H9 (cell line): ENCODE data around the gene GRIPAP1. TPM values are rescaled to one million over a fixed set of nuclear protein-coding genes. Genes with fewer than 3 reads are reported as not detected.

Experiments used
- DNase-seq: peaks from one replicate; pipeline ENCODE4 v3.0.0-alpha.2; 2017
- H2AFZ ChIP-seq: one replicate; pipeline ENCODE4 v1.6.1; 2013; ENCODE audit warnings: mild to moderate bottlenecking, low read length, control low read depth, moderate library complexity
- H2AK5ac ChIP-seq: 2 replicates; pipeline ENCODE4 v1.6.1; 2013; ENCODE audit warnings: low read length, control low read depth, mixed read lengths; ENCODE audit not compliant: insufficient read length
- H2BK120ac ChIP-seq: one replicate; pipeline ENCODE4 v1.6.1; 2013; ENCODE audit warnings: low read depth, mild to moderate bottlenecking, low read length, control low read depth, inconsistent platforms; ENCODE audit not compliant: poor library complexity, severe bottlenecking
- H2BK12ac ChIP-seq: 2 replicates; pipeline ENCODE4 v1.6.1; 2013; ENCODE audit warnings: low read length, control low read depth, mixed read lengths, low read depth; ENCODE audit not compliant: insufficient read length
- H2BK15ac ChIP-seq: 2 replicates; pipeline ENCODE4 v1.6.1; 2013; ENCODE audit warnings: low read depth, low read length, control low read depth
- H2BK20ac ChIP-seq: one replicate; pipeline ENCODE4 v1.6.1; 2013; ENCODE audit warnings: low read depth, mild to moderate bottlenecking, low read length, control low read depth, inconsistent platforms; ENCODE audit not compliant: poor library complexity, severe bottlenecking
- H2BK5ac ChIP-seq: 2 replicates; pipeline ENCODE4 v1.6.1; 2013; ENCODE audit warnings: low read length, control low read depth, mixed read lengths; ENCODE audit not compliant: insufficient read length
- H3K14ac ChIP-seq: 2 replicates; pipeline ENCODE4 v1.6.1; 2013; ENCODE audit warnings: low read length, control low read depth; ENCODE audit not compliant: insufficient read depth
- H3K18ac ChIP-seq: 2 replicates; pipeline ENCODE4 v1.6.1; 2013; ENCODE audit warnings: low read depth, mild to moderate bottlenecking, mixed read lengths, low read length, control low read depth; ENCODE audit not compliant: insufficient read length
- H3K23ac ChIP-seq: 2 replicates; pipeline ENCODE4 v1.6.1; 2013; ENCODE audit warnings: low read length, control low read depth, mixed read lengths, low read depth; ENCODE audit not compliant: insufficient read length
- H3K23me2 ChIP-seq: 2 replicates; pipeline ENCODE4 v1.6.1; 2013; ENCODE audit warnings: low read depth, mild to moderate bottlenecking, mixed read lengths, low read length, control low read depth; ENCODE audit not compliant: insufficient read length, poor library complexity, severe bottlenecking
- H3K27ac ChIP-seq: 2 replicates; pipeline ENCODE4 v1.5.1; 2013; ENCODE audit warnings: low read length, control low read depth, mixed read lengths, low read depth; ENCODE audit not compliant: insufficient read length
- H3K27me3 ChIP-seq: 2 replicates; pipeline ENCODE4 v1.6.1; 2013; ENCODE audit warnings: low read length, control low read depth, inconsistent platforms; ENCODE audit not compliant: insufficient read depth
- H3K4ac ChIP-seq: 2 replicates; pipeline ENCODE4 v1.6.1; 2013; ENCODE audit warnings: low read depth, mild to moderate bottlenecking, control low read depth, inconsistent platforms, low read length, moderate library complexity
- H3K4me1 ChIP-seq: 2 replicates; pipeline ENCODE4 v1.6.1; 2013; ENCODE audit warnings: low read length, control low read depth, inconsistent platforms; ENCODE audit not compliant: insufficient read depth
- H3K4me2 ChIP-seq: 2 replicates; pipeline ENCODE4 v1.6.1; 2013; ENCODE audit warnings: low read length, control low read depth, mixed read lengths; ENCODE audit not compliant: insufficient read length, insufficient read depth
- H3K56ac ChIP-seq: 2 replicates; pipeline ENCODE4 v1.6.1; 2013; ENCODE audit warnings: low read depth, mild to moderate bottlenecking, mixed read lengths, low read length, control low read depth; ENCODE audit not compliant: insufficient read length
- H3K79me1 ChIP-seq: 2 replicates; pipeline ENCODE4 v1.6.1; 2013; ENCODE audit warnings: low read depth, mild to moderate bottlenecking, moderate library complexity, low read length, control low read depth, inconsistent platforms; ENCODE audit not compliant: insufficient read depth, poor library complexity, severe bottlenecking
- H3K79me2 ChIP-seq: 2 replicates; pipeline ENCODE4 v1.6.1; 2013; ENCODE audit warnings: low read length, control low read depth, inconsistent platforms; ENCODE audit not compliant: insufficient read depth
- H3K9ac ChIP-seq: 2 replicates; pipeline ENCODE4 v1.6.1; 2013; ENCODE audit warnings: low read length, control low read depth, mixed read lengths; ENCODE audit not compliant: insufficient read length; ENCODE audit errors: extremely low read depth
- H3K9me3 ChIP-seq: one replicate; pipeline ENCODE4 v1.6.1; 2013; ENCODE audit warnings: low read depth, low read length, inconsistent platforms; ENCODE audit not compliant: control insufficient read depth
- H3T11ph ChIP-seq: one replicate; pipeline ENCODE4 v1.6.1; 2013; ENCODE audit warnings: mild to moderate bottlenecking, low read length, control low read depth, inconsistent platforms
- H4K20me1 ChIP-seq: one replicate; pipeline ENCODE4 v1.6.1; 2013; ENCODE audit not compliant: control insufficient read depth, insufficient read length, insufficient read depth
- H4K5ac ChIP-seq: 2 replicates; pipeline ENCODE4 v1.6.1; 2013; ENCODE audit warnings: low read depth, mild to moderate bottlenecking, mixed read lengths, low read length, control low read depth; ENCODE audit not compliant: insufficient read length
- H4K8ac ChIP-seq: replicated peaks from 2 replicates; pipeline ENCODE4 v1.6.1; 2013; ENCODE audit warnings: low read length, control low read depth, mixed read lengths, low read depth; ENCODE audit not compliant: insufficient read length
- H4K91ac ChIP-seq: 2 replicates; pipeline ENCODE4 v1.6.1; 2013; ENCODE audit warnings: low read depth, mild to moderate bottlenecking, moderate library complexity, mixed read lengths, low read length, control low read depth; ENCODE audit not compliant: insufficient read length
- H3K27ac Mint-ChIP-seq, 3 experiments: 2 replicates in 2 of 3; 3 replicates in 1 of 3; pipeline ENCODE4 v1.8.0; 2020 to 2021; ENCODE audit warnings: mixed read lengths in 3 of 3, mild to moderate bottlenecking in 1 of 3, moderate library complexity in 1 of 3
- H3K27me3 Mint-ChIP-seq: 2 replicates; pipeline ENCODE4 v1.8.0; 2021; ENCODE audit warnings: low read depth, mild to moderate bottlenecking, moderate library complexity, mixed read lengths
- H3K36me3 Mint-ChIP-seq, 3 experiments: 2 replicates in 2 of 3; 3 replicates in 1 of 3; pipeline ENCODE4 v1.8.0; 2020 to 2021; ENCODE audit warnings: low read depth in 3 of 3, mixed read lengths in 3 of 3; ENCODE audit not compliant: insufficient read depth in 1 of 3
- H3K4me1 Mint-ChIP-seq, 2 experiments: 2 replicates each; pipeline ENCODE4 v1.8.0; 2020; ENCODE audit warnings: mixed read lengths in 2 of 2
- H3K4me3 Mint-ChIP-seq, 2 experiments: 2 replicates in 1 of 2; 3 replicates in 1 of 2; pipeline ENCODE4 v1.8.0; 2020 to 2021; ENCODE audit warnings: mild to moderate bottlenecking in 2 of 2, mixed read lengths in 2 of 2, moderate library complexity in 1 of 2
- H3K9me3 Mint-ChIP-seq, 2 experiments: 2 replicates in 1 of 2; 3 replicates in 1 of 2; pipeline ENCODE4 v1.8.0; 2020; ENCODE audit warnings: mild to moderate bottlenecking in 2 of 2, mixed read lengths in 2 of 2, moderate library complexity in 1 of 2
- CTCF ChIP-seq: fragments of 200-600 bp; sonication (generic); conservative IDR thresholded peaks from 3 replicates; pipeline ENCODE4 v1.8.0; 2021; ENCODE audit warnings: antibody characterized with exemption, mild to moderate bottlenecking
- WGBS: extraction: QIAGEN DNeasy Blood & Tissue Kit; methylation state at CpG from one replicate; pipeline ENCODE4 v1.1.7; 2013; ENCODE audit warnings: missing lambda C conversion rate, low lambda C conversion rate, mixed read lengths; ENCODE audit not compliant: insufficient read length; ENCODE audit errors: extremely low coverage; 5-methylcytosine and 5-hydroxymethylcytosine counted together
- total RNA-seq: library from RNA; stranded (reverse); gene quantifications from 2 replicates; pipeline ENCODE4 v1.2.1, GENCODE V29; 2021

The GRIPAP1 gene
- total RNA-seq, 1 experiment from 2014 or later = 71.8 TPM

- H3K4me1 Mint-ChIP-seq = peaks cover 19 to 36% of the 10 kb centered on the region in 2 experiments
- H3K27ac Mint-ChIP-seq = peak overlapping the region; percentile 83 to 92 (median 87); a peak in 6 of 7 replicates
- peak; percentile 63 for TF ChIP-seq CTCF
- Histone ChIP-seq H3K14ac (no peak overlapping the region), H3K4ac (no peak overlapping the region), H3K23ac (no peak overlapping the region), H3K23me2 (no peaks in the 10 kb centered on the region), H3T11ph (no peak overlapping the region), H4K20me1 (no peaks in the 10 kb centered on the region), H2BK120ac (no peak overlapping the region), H2BK20ac (no peak overlapping the region), H3K4me2 (peak overlapping the region; percentile 49), H3K4me1 (peaks cover 4% of the 10 kb centered on the region; the same call in 1 of the 2 replicates), H2BK12ac (peak overlapping the region; percentile 8), H3K56ac (no peak overlapping the region), H4K91ac (peak overlapping the region; percentile 28), H3K9ac (peak overlapping the region; percentile 41), H2AK5ac (no peak overlapping the region), H3K79me1 (no peaks in the 10 kb centered on the region), H2BK5ac (peak overlapping the region; percentile 58), H3K27me3 (no peaks in the 10 kb centered on the region), H4K5ac (peak overlapping the region; percentile 43), H2BK15ac (no peak overlapping the region), H3K18ac (no peak overlapping the region), H4K8ac (no peak overlapping the region), H3K9me3 (no peaks in the 10 kb centered on the region), H3K79me2 (peaks cover 3% of the 10 kb centered on the region; the same call in 1 of the 2 replicates), H2AFZ (no peak overlapping the region), H3K27ac (peak overlapping the region; percentile 60)
- peaks cover 36 to 62% (median 53%) of the 10 kb centered on the region in 3 experiments for H3K36me3 Mint-ChIP-seq
- no peak for DNase-seq
- H3K27me3 Mint-ChIP-seq = peaks cover 1% of the 10 kb centered on the region
- no CpG with 5 or more reads among the region's 9 CpGs for WGBS
- peaks cover 68 to 78% of the 10 kb centered on the region in 2 experiments for H3K9me3 Mint-ChIP-seq
- peak overlapping the region; percentile 12 to 31; a peak in 3 of 5 replicates for H3K4me3 Mint-ChIP-seq
These were observed 64.8 kb downstream of the GRIPAP1 start for GRCh38 chrX:48937054-48937907.
